ENCODE results near the gene ZNF227.
A peak's percentile ranks its signal among the peaks of the same experiment; 100 is the strongest.
"Not testable (repeated sequence)": the region's sequence is repeated elsewhere in the genome, so short reads cannot be mapped to it uniquely, and the experiment has no call there.

The ZNF227 gene

GRCh38 chr19:44212250-44212865 lies at the start of gene ZNF227:
ZNF227 (plus strand) TSS chr19:44212532; CDS start chr19:44217793, 5,261 bp downstream.
- in situ Hi-C loops (cut with MboI; ENCODE audit: low sequenced_read_pairs, unreplicated experiment): no loop called here
- no peak for TF ChIP-seq CTCF (IDR thresholded peaks at IDR 0.05; ENCODE audit: borderline replicate concordance, control extremely low read depth, extremely low read depth, insufficient read depth, missing control alignments)

GRCh38 chr19:44163789-44164188 lies 48.5 kb upstream of the ZNF227 start:
- no peak for DNase-seq (ENCODE audit: low spot score)
- in situ Hi-C loops (cut with MboI; ENCODE audit: low sequenced_read_pairs, unreplicated experiment): no loop called here
- no peak for TF ChIP-seq CTCF (IDR thresholded peaks at IDR 0.05; ENCODE audit: borderline replicate concordance, control extremely low read depth, extremely low read depth, insufficient read depth, missing control alignments)

More at GRCh38 chr19:44212250-44212865, at the start of gene ZNF227:
- DNase-seq (ENCODE audit: low spot score): peak; percentile 85

GRCh38 chr19:44164327-44164672 lies 48.0 kb upstream of the ZNF227 start:
- in situ Hi-C loops (cut with MboI; ENCODE audit: low sequenced_read_pairs, unreplicated experiment): no loop called here
- DNase-seq (ENCODE audit: low spot score): no peak
- no peak for TF ChIP-seq CTCF (IDR thresholded peaks at IDR 0.05; ENCODE audit: borderline replicate concordance, control extremely low read depth, extremely low read depth, insufficient read depth, missing control alignments)

GRCh38 chr19:44164673-44165512 lies 47.4 kb upstream of the ZNF227 start, which contains the start of gene ZNF226:
ZNF226 (plus strand) TSS chr19:44165100; CDS start chr19:44170081, 4,981 bp downstream.
- peak; percentile 76 for DNase-seq (ENCODE audit: low spot score)
- in situ Hi-C loops (cut with MboI; ENCODE audit: low sequenced_read_pairs, unreplicated experiment): no loop called here
- TF ChIP-seq CTCF (IDR thresholded peaks at IDR 0.05; ENCODE audit: borderline replicate concordance, control extremely low read depth, extremely low read depth, insufficient read depth, missing control alignments): no peak

- DNase-seq (ENCODE audit: low spot score); in situ Hi-C loops (cut with MboI; ENCODE audit: low sequenced_read_pairs, unreplicated experiment): not testable (repeated sequence)
These were observed 41.7 kb upstream of the ZNF227 start for GRCh38 chr19:44170660-44171059.

GRCh38 chr19:44176590-44176989 lies 35.7 kb upstream of the ZNF227 start:
- in situ Hi-C loops (cut with MboI; ENCODE audit: low sequenced_read_pairs, unreplicated experiment): no loop called here
- no peak for TF ChIP-seq CTCF (IDR thresholded peaks at IDR 0.05; ENCODE audit: borderline replicate concordance, control extremely low read depth, extremely low read depth, insufficient read depth, missing control alignments)
- no peak for DNase-seq (ENCODE audit: low spot score)

- in situ Hi-C loops (cut with MboI; ENCODE audit: low sequenced_read_pairs, unreplicated experiment): no loop called here
- no peak for DNase-seq (ENCODE audit: low spot score)
- no peak for TF ChIP-seq CTCF (IDR thresholded peaks at IDR 0.05; ENCODE audit: borderline replicate concordance, control extremely low read depth, extremely low read depth, insufficient read depth, missing control alignments)
These were observed 31.4 kb upstream of the ZNF227 start for GRCh38 chr19:44180968-44181367.

Measured in GM13976 (cell line).